Hematopoietic multipotent progenitor cell (in vitro differentiated cells): ENCODE results near the gene SLC52A3. TPM values are rescaled to one million over a fixed set of nuclear protein-coding genes. Genes with fewer than 3 reads are reported as not detected.
"Not testable (repeated sequence)": the region's sequence is repeated elsewhere in the genome, so short reads cannot be mapped to it uniquely, and the experiment has no call there.

Experiments used
- DNase-seq, 3 donors: peaks; one replicate each; pipeline ENCODE4 v3.0.0-alpha.2; 2011 to 2015; ENCODE audit warnings: low read depth in 2 of 3, low spot score in 2 of 3
- total RNA-seq: library from RNA; depleted of rRNA; stranded (reverse); fragments of >200 nt; gene quantifications from one replicate; pipeline ENCODE4 v1.2.3, GENCODE V29; 2012

Gene SLC52A3
- 2.2 TPM for total RNA-seq

DNA sequence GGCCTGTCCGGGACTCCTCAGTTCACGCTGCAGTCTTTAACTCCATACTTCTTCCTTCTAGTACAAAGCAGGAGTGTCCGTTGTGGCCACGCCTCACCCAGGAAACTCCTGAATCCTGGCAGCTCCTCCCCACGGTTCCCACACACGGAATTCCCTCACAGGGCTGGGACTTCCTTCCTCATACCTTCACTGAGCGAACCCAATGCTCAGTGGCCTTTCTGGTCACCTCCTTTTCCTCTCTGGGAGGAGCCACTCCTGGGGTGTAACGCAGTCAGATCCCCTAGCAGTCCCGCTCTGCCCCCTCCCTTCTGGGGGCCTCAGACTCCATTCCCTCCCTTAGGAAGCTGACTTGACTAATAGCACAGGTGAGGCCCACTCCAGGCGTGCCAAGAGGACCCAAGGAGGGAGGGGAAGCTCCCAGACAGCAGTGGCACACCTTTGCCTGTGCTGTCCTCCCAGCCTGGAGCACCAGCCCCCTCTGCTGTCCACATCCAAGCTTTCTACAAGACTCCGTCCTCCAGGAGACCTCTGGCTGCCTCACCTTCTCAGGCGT is at the start of gene SLC52A3:
Gene SLC52A3, minus strand, starts transcription at position 75 of the 553 bp plus-strand sequence. CDS start 2,726 bp downstream, outside the sequence.
- DNase-seq, result peak in 2 of 3 donors; percentile 42 to 62

GRCh38 chr20:815914-816606 is 47.8 kb upstream of the SLC52A3 start:
- peak; percentile 58 to 82 (median 66) for DNase-seq

- DNase-seq, result no peak
Measured at GRCh38 chr20:815226-815625, 46.9 kb upstream of the SLC52A3 start.

DNA sequence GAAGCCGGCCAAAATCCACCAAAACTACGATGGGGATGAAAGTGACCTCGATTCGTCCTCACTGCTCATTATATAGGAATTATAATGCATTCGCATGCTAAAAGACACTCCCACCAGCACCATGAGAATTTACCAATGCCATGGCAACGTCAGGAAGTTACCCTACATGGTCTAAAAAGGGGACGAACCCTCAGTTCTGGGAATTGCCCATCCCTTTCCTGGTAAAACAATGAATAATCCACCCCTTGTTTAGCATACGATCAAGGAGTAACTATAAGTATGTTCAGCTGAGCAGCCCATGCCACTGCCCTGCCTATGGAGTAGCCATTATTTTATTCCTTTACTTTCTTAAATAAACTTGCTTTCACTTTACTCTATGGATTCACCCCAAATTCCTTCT is 45.1 kb upstream of the SLC52A3 start:
- DNase-seq, result no peak

- not testable (repeated sequence) for DNase-seq
Measured at GRCh38 chr20:812435-812814, 44.1 kb upstream of the SLC52A3 start.

DNA sequence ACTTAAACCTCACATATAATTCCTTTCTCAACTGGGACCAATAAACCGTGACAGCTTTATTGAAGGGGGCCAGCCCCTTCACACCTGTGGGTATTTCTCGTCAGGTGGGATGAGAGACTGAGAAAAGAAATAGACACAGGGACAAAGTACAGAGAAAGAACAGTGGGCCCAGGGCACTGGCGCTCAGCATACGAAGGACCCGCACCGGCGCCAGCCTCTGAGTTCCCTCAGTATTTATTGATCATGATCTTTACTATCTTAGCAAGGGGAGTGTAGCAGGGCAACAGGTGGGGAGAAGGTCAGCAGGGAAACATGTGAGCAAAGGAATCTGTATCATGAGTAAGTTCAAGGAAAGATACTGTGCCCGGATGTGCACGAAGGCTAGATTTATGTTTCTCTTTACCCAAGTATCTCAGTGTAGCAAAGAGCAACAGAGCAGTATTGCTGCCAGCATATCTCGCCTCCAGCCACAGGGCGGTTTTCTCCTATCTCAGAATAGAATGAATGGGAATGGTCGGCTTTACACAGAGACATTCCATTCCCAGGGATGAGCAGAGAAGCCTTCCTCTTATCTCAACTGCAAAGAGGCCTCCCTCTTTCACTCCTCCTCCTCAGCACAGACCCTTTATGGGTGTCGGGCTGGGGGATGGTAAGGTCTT is 43.6 kb upstream of the SLC52A3 start:
- DNase-seq, result not testable (repeated sequence)

GRCh38 chr20:805713-806112 is 37.4 kb upstream of the SLC52A3 start:
- DNase-seq, result no peak

DNA sequence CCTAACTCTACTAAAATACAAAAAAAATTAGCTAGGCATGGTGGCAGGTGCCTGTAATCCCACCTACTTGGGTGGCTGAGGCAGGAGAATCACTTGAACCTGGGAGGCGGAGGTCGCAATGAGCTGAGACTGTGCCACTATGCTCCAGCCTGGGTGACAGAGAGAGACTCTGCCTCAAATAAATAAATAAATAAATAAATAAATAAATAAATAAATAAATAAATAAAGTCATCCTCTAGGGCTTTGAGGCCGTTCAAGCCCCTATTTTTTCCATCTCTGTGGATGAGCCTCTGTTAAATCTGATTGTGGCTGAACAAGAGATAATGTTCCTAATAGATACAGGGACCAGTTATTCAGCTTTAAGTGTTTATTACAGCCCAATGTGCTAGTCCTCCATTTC is 33.4 kb upstream of the SLC52A3 start:
- DNase-seq, result no peak

GRCh38 chr20:800026-800425 is 31.7 kb upstream of the SLC52A3 start:
- not testable (repeated sequence) for DNase-seq

- not testable (repeated sequence) for DNase-seq
Measured at GRCh38 chr20:798746-799145, 30.4 kb upstream of the SLC52A3 start.

DNA sequence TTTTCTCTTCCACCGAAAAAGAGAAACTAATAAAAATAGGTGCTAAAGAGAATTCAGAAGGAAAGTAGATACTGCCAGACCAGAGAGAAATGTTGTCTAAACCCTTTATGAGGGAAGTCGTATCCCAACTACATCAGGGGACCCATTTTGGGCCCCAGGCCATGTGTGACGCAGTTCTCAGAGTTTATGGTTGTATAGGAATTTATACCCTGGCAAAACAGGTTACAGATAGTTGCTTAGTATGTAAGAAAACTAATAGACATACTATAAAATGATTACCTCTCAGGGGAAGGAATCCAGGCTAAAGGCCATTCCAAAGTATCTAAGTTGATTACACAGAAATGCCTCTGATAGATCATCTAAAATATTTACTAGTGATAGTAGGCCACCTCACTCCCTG is 28.6 kb upstream of the SLC52A3 start:
- DNase-seq, result no peak

GRCh38 chr20:792248-792647 is 23.9 kb upstream of the SLC52A3 start:
- no peak for DNase-seq

DNA sequence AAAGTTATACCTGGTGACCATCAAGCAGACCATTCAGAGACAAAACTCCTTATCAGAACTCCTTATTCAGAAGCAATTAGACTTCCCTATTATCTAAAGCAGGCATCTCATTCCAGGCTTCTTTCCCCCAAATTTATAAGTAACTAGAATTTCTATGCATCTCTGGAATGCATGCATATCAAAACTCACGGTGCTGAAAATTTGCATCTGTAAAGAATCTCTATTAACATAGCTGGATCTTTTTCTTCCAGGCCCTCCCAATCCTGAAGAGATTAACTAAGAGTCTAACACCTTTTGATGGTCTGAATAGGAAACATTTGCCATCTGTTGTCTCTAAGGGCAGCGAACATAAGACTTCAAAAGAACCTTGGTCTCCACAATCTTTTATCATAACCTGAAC is 22.8 kb upstream of the SLC52A3 start:
- no peak for DNase-seq

- DNase-seq, result no peak
Measured at GRCh38 chr20:787825-788224, 19.5 kb upstream of the SLC52A3 start.

DNA sequence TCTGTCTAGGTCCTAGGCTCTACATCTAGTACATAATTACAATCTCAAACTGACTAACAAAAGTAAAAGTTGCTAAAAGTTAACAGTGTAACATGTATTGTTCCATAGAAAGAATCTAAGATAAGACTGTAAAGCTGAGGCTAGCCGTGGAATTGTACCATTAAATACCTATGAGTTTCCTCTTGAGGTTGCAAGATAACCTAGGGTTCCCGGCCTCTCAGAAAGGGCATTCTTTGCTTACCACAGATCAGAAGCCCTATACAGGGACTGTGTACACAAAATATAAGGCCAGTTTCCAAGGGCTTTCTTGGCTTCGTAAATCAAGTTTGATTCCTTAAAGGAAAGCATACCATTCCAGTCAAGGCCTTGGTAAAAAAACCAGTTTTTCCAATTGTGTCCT is 11.5 kb upstream of the SLC52A3 start:
- DNase-seq, result no peak

GRCh38 chr20:776165-776564 is 7.9 kb upstream of the SLC52A3 start:
- DNase-seq, result no peak

DNA sequence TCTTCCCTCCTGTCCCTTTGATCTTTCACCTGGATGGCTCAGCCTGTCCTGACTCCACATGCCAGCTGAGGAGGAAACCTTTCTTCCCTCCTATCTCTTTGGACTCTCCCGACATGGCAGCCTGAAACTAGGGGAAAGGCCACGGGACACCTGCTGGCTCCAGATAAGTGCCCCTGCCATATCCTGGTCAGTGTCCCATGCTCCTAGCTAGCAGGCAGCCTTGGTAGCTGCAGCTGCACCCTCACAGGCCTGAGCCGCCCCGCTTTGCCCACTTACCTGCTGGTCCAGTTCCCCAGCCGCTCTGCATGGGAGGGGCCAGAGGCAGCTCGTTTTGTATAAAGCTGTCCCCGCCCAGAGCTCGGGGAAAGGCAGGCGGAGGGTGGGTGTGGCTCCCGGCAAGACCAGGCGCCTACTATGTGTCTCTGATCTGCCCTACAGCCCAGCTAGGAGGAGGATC is 7.4 kb upstream of the SLC52A3 start:
- DNase-seq, result no peak

- no peak for DNase-seq
Measured at GRCh38 chr20:774660-775057, 6.4 kb upstream of the SLC52A3 start.

GRCh38 chr20:774016-774659 is 5.8 kb upstream of the SLC52A3 start:
- DNase-seq, result no peak

DNA sequence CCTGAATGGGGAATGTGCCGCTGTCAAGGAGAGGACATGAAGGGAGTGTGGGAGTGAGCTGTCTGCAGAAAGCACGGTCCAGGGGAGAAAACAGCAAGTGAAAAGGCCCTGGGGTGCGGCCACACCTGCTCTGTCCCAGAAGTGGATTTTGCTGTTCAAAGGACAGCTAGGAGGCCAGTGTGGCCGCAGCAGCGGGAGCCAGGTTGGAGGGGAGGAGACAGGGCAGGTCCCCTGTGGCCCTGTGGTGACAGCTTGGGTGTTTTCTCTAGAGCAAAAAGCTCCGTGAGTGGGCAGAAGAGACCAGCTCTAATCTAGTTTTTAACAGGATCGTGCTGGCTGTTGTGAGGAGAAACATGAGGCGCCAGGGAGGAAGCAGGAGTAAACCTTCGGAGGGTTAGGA is 4.5 kb upstream of the SLC52A3 start:
- DNase-seq, result no peak

DNA sequence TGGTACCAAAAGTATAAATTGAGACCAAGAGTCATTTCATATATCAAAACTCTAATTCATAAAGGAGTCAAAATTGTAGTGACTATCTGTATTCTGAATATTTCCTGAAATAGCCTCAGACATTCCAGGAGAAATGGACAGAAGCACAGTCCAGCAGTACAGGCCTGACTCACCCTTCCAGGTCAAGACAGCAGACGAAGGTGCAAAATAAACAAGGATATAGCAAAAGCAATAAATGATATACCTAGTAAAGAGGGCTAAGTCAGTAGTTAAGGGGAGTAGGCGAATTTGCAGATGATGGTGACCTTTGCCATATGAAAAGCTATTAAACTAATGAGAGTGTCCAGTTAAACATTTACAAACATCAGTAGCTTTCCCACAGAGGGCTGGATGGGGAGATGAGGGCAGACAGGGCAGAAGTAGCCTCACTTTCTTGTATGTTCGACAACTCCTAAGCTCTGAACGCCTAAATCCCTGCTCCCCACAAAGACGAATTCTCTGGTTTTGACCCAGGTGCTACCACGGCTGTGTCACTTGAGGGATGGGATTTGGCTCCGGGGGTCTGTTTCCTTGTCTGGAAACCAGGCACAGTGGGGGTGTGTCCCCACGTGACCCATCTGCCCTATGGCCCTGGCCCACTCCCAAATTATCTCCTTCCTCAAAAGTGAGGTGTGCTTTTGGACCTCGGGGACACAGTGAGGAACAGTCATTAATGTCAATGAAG is 3.6 kb upstream of the SLC52A3 start:
- DNase-seq, result no peak
